Keratinocyte (primary cell): ENCODE data around the gene CDC6. TPM values are rescaled to one million over a fixed set of nuclear protein-coding genes. Genes with fewer than 3 reads are reported as not detected.

ENCODE experiments used
- DNase-seq: peaks from one replicate; pipeline ENCODE4 v3.0.0-alpha.2; 2011; ENCODE audit warnings: low read depth, missing footprints, low spot score
- FAIRE-seq: peaks from 2 replicates; lab custom pipeline; 2011; peaks lifted over from hg19 to GRCh38; lab: Jason Lieb, UNC
- H2AFZ ChIP-seq: 2 replicates; pipeline ENCODE4 v1.6.0; 2012; ENCODE audit warnings: low read length, control low read depth, inconsistent platforms; ENCODE audit not compliant: control insufficient read depth
- H3K27ac ChIP-seq: 2 replicates; pipeline ENCODE4 v1.5.1; 2011; ENCODE audit warnings: low read length; ENCODE audit not compliant: control insufficient read depth, insufficient read depth
- H3K27me3 ChIP-seq: 3 replicates; pipeline ENCODE4 v1.6.0; 2011; ENCODE audit warnings: low read length; ENCODE audit not compliant: control insufficient read depth, insufficient read depth; ENCODE audit errors: extremely low read depth
- H3K36me3 ChIP-seq, 2 experiments: 2 replicates in 1 of 2; 3 replicates in 1 of 2; pipeline ENCODE4 v1.5.1; 2011; ENCODE audit warnings: low read length in 2 of 2, mild to moderate bottlenecking in 1 of 2; ENCODE audit not compliant: control insufficient read depth in 2 of 2, insufficient read depth in 2 of 2; ENCODE audit errors: extremely low read depth in 1 of 2
- H3K4me1 ChIP-seq: 3 replicates; pipeline ENCODE4 v1.5.1; 2011; ENCODE audit warnings: low read length; ENCODE audit not compliant: control insufficient read depth, insufficient read depth; ENCODE audit errors: extremely low read depth
- H3K4me2 ChIP-seq: 3 replicates; pipeline ENCODE4 v1.6.0; 2011; ENCODE audit warnings: low read depth, low read length; ENCODE audit not compliant: control insufficient read depth, insufficient read depth; ENCODE audit errors: extremely low read depth
- H3K4me3 ChIP-seq, 3 experiments: fragments of 200-600 bp in 1 of 3; sonication (generic) in 1 of 3; 2 replicates in 2 of 3; 3 replicates in 1 of 3; pipeline ENCODE4 v1.5.1; 2011 to 2016; ENCODE audit warnings: low read length in 3 of 3, mild to moderate bottlenecking in 3 of 3, control low read depth in 2 of 3, inconsistent platforms in 1 of 3, low read depth in 1 of 3, mixed read lengths in 1 of 3, mixed run types in 1 of 3, moderate library complexity in 1 of 3; ENCODE audit not compliant: control insufficient read depth in 2 of 3, insufficient read depth in 2 of 3; ENCODE audit errors: extremely low read depth in 1 of 3
- H3K79me2 ChIP-seq: 2 replicates; pipeline ENCODE4 v1.6.0; 2012; ENCODE audit warnings: low read length; ENCODE audit not compliant: control insufficient read depth, insufficient read depth
- H3K9ac ChIP-seq: 3 replicates; pipeline ENCODE4 v1.6.0; 2011; ENCODE audit warnings: low read length; ENCODE audit not compliant: control insufficient read depth, insufficient read depth; ENCODE audit errors: extremely low read depth
- H3K9me1 ChIP-seq: 3 replicates; pipeline ENCODE4 v1.6.0; 2011; ENCODE audit warnings: low read length; ENCODE audit not compliant: control insufficient read depth, insufficient read depth; ENCODE audit errors: extremely low read depth
- H3K9me3 ChIP-seq: 2 replicates; pipeline ENCODE4 v1.5.1; 2012; ENCODE audit warnings: low read depth, low read length; ENCODE audit not compliant: control insufficient read depth
- H4K20me1 ChIP-seq: 3 replicates; pipeline ENCODE4 v1.6.0; 2011; ENCODE audit warnings: low read length; ENCODE audit not compliant: control insufficient read depth, insufficient read depth; ENCODE audit errors: extremely low read depth
- EZH2 ChIP-seq: IDR thresholded peaks from one replicate; pipeline ENCODE4 v1.6.1; 2012; ENCODE audit warnings: inconsistent platforms, mild to moderate bottlenecking, low read length, moderate library complexity
- dilution Hi-C: fragments of 300-500 bp; cut with MboI; formaldehyde crosslinking; loops from one replicate; pipeline ENCODE4 v1.7.0; 2020; ENCODE audit warnings: low sequenced_read_pairs; ENCODE audit not compliant: extremely low pct_ligation_motif_present
- polyA plus RNA-seq, 5 experiments: library from polyadenylated mRNA; depleted of rRNA in 3 of 5; stranded (reverse) in 3 of 5; stranded (forward) in 1 of 5; unstranded in 1 of 5; fragments of >200 nt; gene quantifications; 1 replicate in 1 of 5; 2 replicates in 3 of 5; 3 replicates in 1 of 5; pipeline versions ENCODE4 v1.2.1 to v1.2.3, GENCODE V29; 2011 to 2012; ENCODE audit warnings: missing spikeins in 2 of 5, low read depth in 1 of 5, low replicate concordance in 1 of 5
- TF ChIP-seq, protein P1 (sequence below), 3 experiments: IDR thresholded peaks in 1 of 3; conservative IDR thresholded peaks in 1 of 3; optimal IDR thresholded peaks in 1 of 3; 2 replicates in 2 of 3; 3 replicates in 1 of 3; pipeline versions ENCODE3 to v1.5.1; 2011; ENCODE audit warnings: low read length in 3 of 3, mild to moderate bottlenecking in 3 of 3, moderate library complexity in 2 of 3, control low read depth in 1 of 3, inconsistent platforms in 1 of 3; ENCODE audit not compliant: insufficient read depth in 2 of 3; ENCODE audit errors: extremely low read depth in 1 of 3

Gene CDC6
- polyA plus RNA-seq, 1 donor (not counting 4 experiments of a cell fraction or from before 2014, with no cell fraction given): 28.0 TPM

DNA sequence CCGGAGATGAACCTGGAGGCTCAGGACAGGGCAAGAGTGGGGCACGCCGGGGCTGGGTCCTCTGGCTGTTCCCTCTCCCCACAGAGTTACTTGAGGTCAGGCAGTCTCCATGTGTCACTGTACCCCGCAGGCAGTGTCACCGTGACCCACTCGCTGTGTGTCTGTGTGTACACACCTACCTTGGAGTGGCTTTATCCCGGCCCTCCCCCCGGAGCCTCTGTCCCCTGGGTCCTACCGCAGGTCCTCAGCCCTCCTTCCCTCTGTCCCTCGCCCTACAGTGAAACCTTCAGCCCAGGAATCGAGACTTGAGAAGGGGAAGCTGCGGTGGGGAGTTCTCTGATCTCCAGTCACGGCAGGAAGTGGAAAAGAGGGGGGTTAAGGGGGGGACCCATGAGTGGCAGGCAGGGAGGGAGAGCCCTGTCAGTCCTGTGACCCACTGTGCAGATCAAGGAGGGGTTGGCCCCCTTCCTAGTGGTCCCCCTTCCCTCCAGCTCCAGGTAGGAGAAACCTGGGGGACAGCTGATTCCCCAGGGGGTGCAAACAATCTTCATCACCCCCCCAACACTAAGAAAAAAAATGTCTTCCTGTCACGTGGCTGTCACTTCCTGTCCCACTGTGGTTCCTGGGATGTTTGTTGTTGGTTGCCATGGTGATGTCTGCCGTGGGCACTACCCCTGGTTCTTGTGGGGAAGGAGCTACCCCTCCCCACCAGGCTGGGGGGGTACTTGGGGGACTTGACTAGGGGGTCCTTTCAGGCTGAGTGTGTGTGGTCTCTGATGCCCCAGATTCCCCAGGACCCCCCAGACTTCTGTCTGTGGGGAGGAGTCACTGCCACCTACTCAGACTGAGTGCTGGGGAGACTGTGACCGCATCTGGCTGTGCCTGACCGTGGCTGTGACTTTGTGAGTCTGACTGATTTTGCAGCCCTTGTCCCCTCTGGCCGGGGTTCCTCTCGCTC is 35.0 kb downstream of the CDC6 start:
- H3K4me3 ChIP-seq: peak overlapping the region; percentile 3 to 60 (median 54)
- H3K9ac ChIP-seq: peak overlapping the region; percentile 74
- FAIRE-seq (peak; percentile 20), DNase-seq (no peak)
- peak overlapping the region; percentile 86 for H3K27ac ChIP-seq
- H3K4me1 ChIP-seq: peaks cover 64% of the 10 kb centered on the region
- H3K4me2 ChIP-seq: peak overlapping the region; percentile 97
- no peaks in the 10 kb centered on the region for H3K27me3 ChIP-seq
- no peak overlapping the region for H2AFZ ChIP-seq
- H3K36me3 ChIP-seq: peaks cover 0 to 2% of the 10 kb centered on the region in 2 experiments
- H4K20me1 ChIP-seq: peaks cover 17% of the 10 kb centered on the region
- peaks cover 2% of the 10 kb centered on the region for H3K9me1 ChIP-seq
- TF ChIP-seq, protein P1, sequence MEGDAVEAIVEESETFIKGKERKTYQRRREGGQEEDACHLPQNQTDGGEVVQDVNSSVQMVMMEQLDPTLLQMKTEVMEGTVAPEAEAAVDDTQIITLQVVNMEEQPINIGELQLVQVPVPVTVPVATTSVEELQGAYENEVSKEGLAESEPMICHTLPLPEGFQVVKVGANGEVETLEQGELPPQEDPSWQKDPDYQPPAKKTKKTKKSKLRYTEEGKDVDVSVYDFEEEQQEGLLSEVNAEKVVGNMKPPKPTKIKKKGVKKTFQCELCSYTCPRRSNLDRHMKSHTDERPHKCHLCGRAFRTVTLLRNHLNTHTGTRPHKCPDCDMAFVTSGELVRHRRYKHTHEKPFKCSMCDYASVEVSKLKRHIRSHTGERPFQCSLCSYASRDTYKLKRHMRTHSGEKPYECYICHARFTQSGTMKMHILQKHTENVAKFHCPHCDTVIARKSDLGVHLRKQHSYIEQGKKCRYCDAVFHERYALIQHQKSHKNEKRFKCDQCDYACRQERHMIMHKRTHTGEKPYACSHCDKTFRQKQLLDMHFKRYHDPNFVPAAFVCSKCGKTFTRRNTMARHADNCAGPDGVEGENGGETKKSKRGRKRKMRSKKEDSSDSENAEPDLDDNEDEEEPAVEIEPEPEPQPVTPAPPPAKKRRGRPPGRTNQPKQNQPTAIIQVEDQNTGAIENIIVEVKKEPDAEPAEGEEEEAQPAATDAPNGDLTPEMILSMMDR (optimal IDR thresholded peaks at IDR 0.05 in 1 of 3, IDR thresholded peaks at IDR 0.05 in 1 of 3, conservative IDR thresholded peaks at IDR 0.05 in 1 of 3; ENCODE audit: extremely low read depth in 1 of 3, insufficient read depth in 2 of 3, low read length in 3 of 3): no peak
- no peak for TF ChIP-seq EZH2
- no peaks in the 10 kb centered on the region for H3K9me3 ChIP-seq
- dilution Hi-C loops: no loop called here
- peaks cover 92% of the 10 kb centered on the region for H3K79me2 ChIP-seq

DNA sequence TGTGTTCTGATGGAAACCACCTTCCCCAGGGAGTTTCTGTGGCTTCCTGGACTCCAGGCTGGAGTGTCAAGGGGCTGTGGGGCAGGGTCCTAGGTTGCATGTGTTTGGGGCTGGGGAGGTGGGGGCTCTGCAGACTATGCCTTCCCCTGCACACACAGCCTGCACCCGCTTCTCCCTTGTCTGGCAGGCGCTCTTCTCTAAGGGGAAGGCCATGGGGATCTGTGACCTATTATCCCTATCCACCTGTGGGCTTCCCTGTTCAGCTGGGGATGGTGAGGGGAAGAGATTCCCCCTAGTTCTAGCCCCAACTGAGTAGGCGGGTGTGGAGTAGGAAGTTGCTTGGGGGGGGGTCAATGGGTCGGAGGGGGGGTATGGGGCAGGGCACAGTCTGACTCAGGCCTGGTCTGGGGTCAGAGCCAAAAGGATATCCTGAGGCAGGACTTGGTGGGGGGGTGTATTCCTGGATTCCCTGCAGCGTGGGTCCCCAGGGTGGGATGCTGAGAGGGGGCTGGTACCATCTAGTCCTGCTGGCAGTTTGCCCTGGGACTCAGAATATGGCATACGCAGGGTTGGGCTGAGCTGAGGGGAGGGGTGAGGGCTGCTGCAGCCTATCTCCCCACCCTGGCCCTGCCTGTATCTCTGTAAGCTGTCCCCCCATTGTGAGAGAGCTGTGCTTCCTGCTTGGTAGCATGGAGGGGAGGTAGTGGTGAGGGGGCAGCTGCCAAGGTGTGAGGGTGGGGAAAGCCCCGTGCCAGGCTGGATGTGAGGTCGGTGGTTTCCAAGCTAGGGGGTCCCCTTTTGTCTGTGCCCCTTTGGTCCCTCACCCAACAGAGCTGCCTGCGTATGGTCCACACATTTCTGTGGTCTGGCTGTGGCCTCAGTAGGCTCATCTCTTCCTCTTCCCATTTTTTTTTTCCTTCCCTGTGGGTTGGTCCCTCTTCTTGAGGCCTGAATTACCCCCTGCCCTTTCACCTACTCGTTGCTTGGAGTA is 36.0 kb downstream of the CDC6 start:
- dilution Hi-C loops: no loop called here
- H3K9me1 ChIP-seq: peaks cover 2% of the 10 kb centered on the region
- H3K9me3 ChIP-seq: no peaks in the 10 kb centered on the region
- peak overlapping the region; percentile 86 for H3K27ac ChIP-seq
- H2AFZ ChIP-seq: no peak overlapping the region
- FAIRE-seq: no peak
- no peaks in the 10 kb centered on the region for H3K27me3 ChIP-seq
- TF ChIP-seq EZH2: no peak
- TF ChIP-seq, protein P1 (optimal IDR thresholded peaks at IDR 0.05 in 1 of 3, IDR thresholded peaks at IDR 0.05 in 1 of 3, conservative IDR thresholded peaks at IDR 0.05 in 1 of 3; ENCODE audit: extremely low read depth in 1 of 3, insufficient read depth in 2 of 3, low read length in 3 of 3): no peak
- peaks cover 61% of the 10 kb centered on the region for H3K4me1 ChIP-seq
- H4K20me1 ChIP-seq: peaks cover 17% of the 10 kb centered on the region
- peaks cover 97% of the 10 kb centered on the region for H3K79me2 ChIP-seq
- H3K4me3 ChIP-seq: no peak overlapping the region
- peaks cover 0 to 2% of the 10 kb centered on the region in 2 experiments for H3K36me3 ChIP-seq
- peak overlapping the region; percentile 74 for H3K9ac ChIP-seq
- H3K4me2 ChIP-seq: peak overlapping the region; percentile 97
- no peak for DNase-seq
